H1 (cell line): Measurements from ENCODE around the gene TRIM9.
A peak's percentile ranks its signal among the peaks of the same experiment; 100 is the strongest.

Source experiments
- CTCF ChIP-seq, 3 experiments: IDR thresholded peaks; 1 replicate in 2 of 3; 2 replicates in 1 of 3; pipeline versions ENCODE4 v1.5.1 to v1.6.1; 2011; ENCODE audit warnings: low read length in 3 of 3, mild to moderate bottlenecking in 3 of 3, inconsistent platforms in 2 of 3, low read depth in 1 of 3, moderate library complexity in 1 of 3; ENCODE audit not compliant: insufficient read depth in 1 of 3; ENCODE audit errors: control extremely low read depth in 1 of 3
- EP300 ChIP-seq, 2 experiments: IDR thresholded peaks; 1 replicate in 1 of 2; 2 replicates in 1 of 2; pipeline ENCODE4 v1.6.1; 2011 to 2012; ENCODE audit warnings: low read depth in 2 of 2, low read length in 2 of 2, mild to moderate bottlenecking in 2 of 2, borderline replicate concordance in 1 of 2, inconsistent platforms in 1 of 2, moderate library complexity in 1 of 2
- GABPA ChIP-seq: IDR thresholded peaks from 2 replicates; pipeline ENCODE4 v1.6.1; 2011; ENCODE audit warnings: mild to moderate bottlenecking, low read length, moderate library complexity, borderline replicate concordance; ENCODE audit not compliant: insufficient read depth
- POLR2A ChIP-seq, 2 experiments: IDR thresholded peaks; 1 replicate in 1 of 2; 2 replicates in 1 of 2; pipeline ENCODE4 v1.6.1; 2011; ENCODE audit warnings: low read depth in 2 of 2, low read length in 2 of 2, mild to moderate bottlenecking in 2 of 2; ENCODE audit errors: control extremely low read depth in 1 of 2

- TF ChIP-seq CTCF (IDR thresholded peaks at IDR 0.05; ENCODE audit: control extremely low read depth in 1 of 3, insufficient read depth in 1 of 3, low read depth in 1 of 3, low read length in 3 of 3): no peak
- 0 out of 2 replicates have a peak, but pooled peaks have one; percentile 35 for TF ChIP-seq GABPA
- TF ChIP-seq POLR2A (IDR thresholded peaks at IDR 0.05; ENCODE audit: control extremely low read depth in 1 of 2, low read depth in 2 of 2, low read length in 2 of 2): 0 out of 3 replicates have a peak, but pooled peaks of 1 of the 2 experiments have one; percentile 15
- TF ChIP-seq EP300 (IDR thresholded peaks at IDR 0.05; ENCODE audit: borderline replicate concordance in 1 of 2, low read depth in 2 of 2, low read length in 2 of 2): no peak
Observed at GRCh38 chr14:51094901-51095853, at the start of gene TRIM9.
